Tibial nerve (tissue), 4 donors: ENCODE measurements around the gene PTPA. TPM values are rescaled to one million over a fixed set of nuclear protein-coding genes. Genes with fewer than 3 reads are reported as not detected.

Experiments
- DNase-seq, 2 donors: peaks; one replicate each; pipeline ENCODE4 v3.0.0-alpha.2; 2019; ENCODE audit warnings: low spot score in 2 of 2
- H3K27ac ChIP-seq, 4 donors: fragments of 200-600 bp; sonication (generic) in 3 of 4; one replicate each; pipeline ENCODE4 v1.5.1; 2017 to 2019; ENCODE audit warnings: mild to moderate bottlenecking in 1 of 4
- H3K27me3 ChIP-seq, 2 donors: fragments of 200-600 bp; sonication (generic) in 1 of 2; one replicate each; pipeline versions ENCODE4 v1.5.1 to v1.6.0; 2017 to 2019
- H3K36me3 ChIP-seq, 3 donors: fragments of 200-600 bp; sonication (generic); one replicate each; pipeline ENCODE4 v1.5.1; 2018 to 2019
- H3K4me1 ChIP-seq, 4 donors: fragments of 200-600 bp; sonication (generic) in 3 of 4; one replicate each; pipeline ENCODE4 v1.5.1; 2017 to 2019
- H3K4me3 ChIP-seq, 4 donors: fragments of 200-600 bp; sonication (generic) in 3 of 4; one replicate each; pipeline ENCODE4 v1.5.1; 2017 to 2019; ENCODE audit warnings: mild to moderate bottlenecking in 1 of 4, moderate library complexity in 1 of 4
- H3K9me3 ChIP-seq, 4 donors: fragments of 200-600 bp; sonication (generic) in 3 of 4; one replicate each; pipeline ENCODE4 v1.5.1; 2017 to 2019
- EP300 ChIP-seq, 2 donors: sonication (generic); formaldehyde crosslinking; IDR thresholded peaks; one replicate each; pipeline ENCODE4 v1.6.1; 2017; ENCODE audit warnings: antibody characterized with exemption in 2 of 2, mild to moderate bottlenecking in 1 of 2
- POLR2A ChIP-seq, 2 donors: fragments of 450-650 bp; IDR thresholded peaks; one replicate each; pipeline ENCODE4 v1.6.1; 2017; ENCODE audit warnings: antibody characterized with exemption in 2 of 2, mild to moderate bottlenecking in 2 of 2, moderate library complexity in 2 of 2
- WGBS, 2 donors: methylation state at CpG; one replicate each; pipeline ENCODE4 v1.1.5; 2018; 5-methylcytosine and 5-hydroxymethylcytosine counted together
- total RNA-seq, 4 donors: library from RNA; depleted of rRNA; stranded (reverse); fragments of >200 nt; gene quantifications; one replicate each; pipeline ENCODE4 v1.1.0, GENCODE V29; 2016
- TF ChIP-seq, protein P1 (sequence below), 5 experiments: fragments of 200-600 bp in 3 of 5; fragments of 450-650 bp in 2 of 5; sonication (generic) in 3 of 5; IDR thresholded peaks; one replicate each; pipeline ENCODE4 v1.5.1; 2016 to 2019; ENCODE audit warnings: antibody characterized with exemption in 5 of 5, mild to moderate bottlenecking in 3 of 5, moderate library complexity in 2 of 5

PTPA gene
- total RNA-seq, 4 donors from 2014 or later = 38.0 to 50.1 (median 44.0) TPM

DNA sequence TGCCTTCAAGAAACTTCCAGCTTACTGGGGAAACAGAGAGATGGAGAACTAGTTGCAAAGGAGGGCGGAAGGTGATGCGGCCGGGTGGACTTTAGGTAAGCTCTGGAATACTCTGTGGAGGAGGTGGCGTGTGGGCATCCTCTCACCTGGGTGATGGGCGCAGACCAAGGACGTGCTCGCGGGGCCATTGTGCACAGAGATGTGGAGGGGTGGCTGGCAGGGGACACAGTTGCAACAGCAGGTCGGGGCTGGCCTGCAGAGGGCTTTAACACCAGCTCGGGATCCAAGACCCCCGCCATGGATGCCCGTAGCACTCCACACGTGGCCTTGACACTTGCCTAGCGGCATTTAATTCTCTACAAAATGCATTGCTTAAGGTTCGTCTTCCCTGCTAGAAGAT lies 40.3 kb downstream of the PTPA start:
- Histone ChIP-seq H3K36me3 (peaks cover 0 to 70% (median 3%) of the 10 kb centered on the region in 3 donors), H3K9me3 (no peaks in the 10 kb centered on the region), H3K27ac (no peak overlapping the region), H3K4me1 (peaks cover 0 to 19% (median 18%) of the 10 kb centered on the region in 4 donors), H3K4me3 (no peak overlapping the region), H3K27me3 (no peaks in the 10 kb centered on the region)
- WGBS, 2 donors = 90 to 92% methylated on average over 15 of the region's 15 CpGs
- no peak for TF ChIP-seq POLR2A (IDR thresholded peaks at IDR 0.05)
- no peak for TF ChIP-seq EP300 (IDR thresholded peaks at IDR 0.05)
- TF ChIP-seq, protein P1, sequence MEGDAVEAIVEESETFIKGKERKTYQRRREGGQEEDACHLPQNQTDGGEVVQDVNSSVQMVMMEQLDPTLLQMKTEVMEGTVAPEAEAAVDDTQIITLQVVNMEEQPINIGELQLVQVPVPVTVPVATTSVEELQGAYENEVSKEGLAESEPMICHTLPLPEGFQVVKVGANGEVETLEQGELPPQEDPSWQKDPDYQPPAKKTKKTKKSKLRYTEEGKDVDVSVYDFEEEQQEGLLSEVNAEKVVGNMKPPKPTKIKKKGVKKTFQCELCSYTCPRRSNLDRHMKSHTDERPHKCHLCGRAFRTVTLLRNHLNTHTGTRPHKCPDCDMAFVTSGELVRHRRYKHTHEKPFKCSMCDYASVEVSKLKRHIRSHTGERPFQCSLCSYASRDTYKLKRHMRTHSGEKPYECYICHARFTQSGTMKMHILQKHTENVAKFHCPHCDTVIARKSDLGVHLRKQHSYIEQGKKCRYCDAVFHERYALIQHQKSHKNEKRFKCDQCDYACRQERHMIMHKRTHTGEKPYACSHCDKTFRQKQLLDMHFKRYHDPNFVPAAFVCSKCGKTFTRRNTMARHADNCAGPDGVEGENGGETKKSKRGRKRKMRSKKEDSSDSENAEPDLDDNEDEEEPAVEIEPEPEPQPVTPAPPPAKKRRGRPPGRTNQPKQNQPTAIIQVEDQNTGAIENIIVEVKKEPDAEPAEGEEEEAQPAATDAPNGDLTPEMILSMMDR (IDR thresholded peaks at IDR 0.05) = no peak
- DNase-seq = no peak

DNA sequence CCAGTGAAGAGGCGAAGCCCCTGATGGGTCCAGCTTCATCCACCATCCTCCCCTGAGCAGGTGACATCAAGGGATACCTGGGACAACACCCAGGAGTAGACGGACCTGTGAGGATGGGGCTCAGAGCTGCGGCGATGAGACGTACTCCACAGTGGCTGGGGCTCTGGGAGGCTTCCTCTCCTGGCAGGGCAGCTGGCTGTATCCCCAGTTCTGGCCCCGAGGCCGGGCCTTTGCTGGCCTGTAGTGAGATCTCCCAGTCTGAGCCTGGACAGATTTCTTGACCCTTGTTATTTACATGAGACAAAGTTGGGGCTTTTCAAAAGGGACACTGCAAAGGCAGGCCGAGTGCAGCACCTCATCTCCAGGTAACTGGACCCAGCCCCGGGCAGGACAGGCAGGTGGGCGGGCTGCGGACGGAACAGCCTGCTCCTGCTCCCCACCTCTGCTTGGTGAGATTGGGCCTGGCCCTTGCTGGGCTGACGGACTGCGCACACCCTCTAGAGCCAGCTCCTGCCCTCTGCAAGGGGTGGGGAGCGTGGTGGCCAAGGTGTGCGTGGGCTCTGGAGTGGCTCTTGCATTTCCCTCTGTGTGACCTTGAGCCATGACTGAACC lies 43.8 kb downstream of the PTPA start:
- WGBS, 2 donors = 83 to 90% methylated on average over 12 to 16 of the region's 16 CpGs
- no peak for DNase-seq
- no peaks in the 10 kb centered on the region for H3K9me3 ChIP-seq
- no peak overlapping the region for H3K4me3 ChIP-seq
- H3K27ac ChIP-seq = no peak overlapping the region
- no peaks in the 10 kb centered on the region for H3K27me3 ChIP-seq
- H3K4me1 ChIP-seq = no peaks in the 10 kb centered on the region
- H3K36me3 ChIP-seq = peaks cover 0 to 49% (median 0%) of the 10 kb centered on the region in 3 donors
- TF ChIP-seq, protein P1 (IDR thresholded peaks at IDR 0.05) = no peak
- TF ChIP-seq EP300 (IDR thresholded peaks at IDR 0.05) = no peak
- no peak for TF ChIP-seq POLR2A (IDR thresholded peaks at IDR 0.05)

DNA sequence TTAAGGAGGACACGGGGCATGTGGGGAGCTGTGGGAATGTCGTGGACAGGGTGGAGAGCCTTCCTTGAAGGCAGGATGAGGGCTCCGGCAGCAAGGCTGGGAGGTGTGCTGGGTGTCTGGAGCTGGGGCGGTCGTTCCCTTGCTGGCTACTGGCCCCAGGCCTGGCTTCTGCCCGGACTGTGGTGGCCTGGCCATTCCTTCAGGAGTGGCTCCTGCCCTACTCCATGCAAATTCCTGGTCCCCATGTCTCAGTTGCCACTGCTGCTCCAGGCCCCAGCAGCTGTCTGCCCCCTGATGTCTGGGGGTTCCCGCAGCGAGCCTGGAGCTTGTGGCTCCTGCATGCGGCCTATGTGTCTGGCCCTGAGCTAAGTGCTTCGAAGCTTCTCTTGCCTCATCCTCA lies 44.9 kb downstream of the PTPA start:
- 86 to 87% methylated on average over 10 of the region's 10 CpGs for WGBS, 2 donors
- no peaks in the 10 kb centered on the region for H3K27me3 ChIP-seq
- H3K9me3 ChIP-seq = no peaks in the 10 kb centered on the region
- H3K36me3 ChIP-seq = peaks cover 0 to 37% (median 0%) of the 10 kb centered on the region in 3 donors
- no peak for DNase-seq
- TF ChIP-seq EP300 (IDR thresholded peaks at IDR 0.05) (no peak), POLR2A (IDR thresholded peaks at IDR 0.05) (no peak)
- TF ChIP-seq, protein P1 (IDR thresholded peaks at IDR 0.05) = no peak
- no peaks in the 10 kb centered on the region for H3K4me1 ChIP-seq
- no peak overlapping the region for H3K27ac ChIP-seq
- H3K4me3 ChIP-seq = no peak overlapping the region

DNA sequence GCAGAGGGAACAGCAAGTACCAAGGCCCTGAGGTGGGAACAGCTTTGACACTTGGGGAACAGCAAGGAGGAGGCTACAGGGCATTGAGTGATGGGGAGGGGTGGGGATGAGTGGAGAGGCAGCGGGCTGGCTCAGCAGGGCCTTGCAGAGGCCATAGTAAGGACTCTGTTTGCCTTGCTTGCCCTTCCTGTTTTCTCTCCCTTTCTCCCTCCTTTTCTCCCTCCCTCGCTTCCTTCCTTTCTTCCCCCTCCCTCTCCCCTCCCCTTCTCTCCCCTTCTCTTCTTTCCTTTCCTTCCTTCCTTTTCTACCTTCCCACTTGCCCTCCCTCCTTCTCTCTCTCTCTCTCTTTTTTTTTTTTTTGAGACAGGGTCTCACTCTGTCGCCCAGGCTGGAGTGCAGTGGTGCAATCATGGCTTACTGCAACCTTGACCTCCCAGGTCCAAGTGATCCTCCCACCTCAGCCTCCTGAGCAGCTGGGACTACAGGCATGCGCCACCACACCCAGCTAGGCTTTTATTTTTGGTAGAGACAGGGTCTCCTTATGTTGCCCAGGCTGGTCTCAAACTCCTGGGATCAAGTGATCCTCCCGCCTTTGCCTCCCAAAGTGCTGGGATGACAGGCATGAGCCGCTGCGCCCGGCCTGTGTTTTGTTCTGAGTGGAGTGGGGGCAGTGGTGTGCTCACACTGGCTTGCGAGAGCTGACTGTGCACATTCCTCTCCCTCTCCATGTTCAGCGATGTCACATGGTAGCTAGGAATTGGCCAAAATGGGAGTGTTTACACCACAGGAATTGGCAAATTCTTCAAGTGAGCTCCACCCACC lies 49.7 kb downstream of the PTPA start:
- no peak for DNase-seq
- WGBS, 2 donors = 80 to 91% methylated on average over 10 of the region's 10 CpGs
- Histone ChIP-seq H3K4me3 (no peak overlapping the region), H3K27me3 (no peaks in the 10 kb centered on the region), H3K9me3 (no peaks in the 10 kb centered on the region), H3K36me3 (no peaks in the 10 kb centered on the region), H3K4me1 (peaks cover 0 to 24% (median 10%) of the 10 kb centered on the region in 4 donors), H3K27ac (no peak overlapping the region)
- no peak for TF ChIP-seq EP300 (IDR thresholded peaks at IDR 0.05)
- TF ChIP-seq, protein P1 (IDR thresholded peaks at IDR 0.05) = no peak
- no peak for TF ChIP-seq POLR2A (IDR thresholded peaks at IDR 0.05)

DNA sequence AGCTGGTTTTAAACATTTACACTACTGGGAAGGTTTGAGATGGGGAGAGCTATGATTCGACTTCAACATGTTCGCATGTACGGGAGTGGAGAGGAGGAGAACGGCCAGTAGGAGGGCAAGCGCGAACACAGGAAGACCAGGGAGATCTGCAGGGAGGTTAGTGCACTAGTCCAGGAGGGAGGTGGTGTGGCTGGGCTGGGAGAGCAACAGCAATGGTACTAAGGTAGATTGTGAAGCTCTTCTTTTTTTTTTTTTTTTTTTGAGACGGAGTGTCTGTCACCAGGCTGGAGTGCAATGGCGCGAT lies 50.3 kb downstream of the PTPA start:
- TF ChIP-seq, protein P1 (IDR thresholded peaks at IDR 0.05) = no peak
- H3K4me1 ChIP-seq = peaks cover 0 to 29% (median 12%) of the 10 kb centered on the region in 4 donors
- no peaks in the 10 kb centered on the region for H3K9me3 ChIP-seq
- no peak for DNase-seq
- no peak overlapping the region for H3K4me3 ChIP-seq
- no peak overlapping the region for H3K27ac ChIP-seq
- no peaks in the 10 kb centered on the region for H3K36me3 ChIP-seq
- 93 to 94% methylated on average over 9 of the region's 9 CpGs for WGBS, 2 donors
- H3K27me3 ChIP-seq = no peaks in the 10 kb centered on the region
